ENCODE data around the gene PTPRN2. TPM values are rescaled to one million over a fixed set of nuclear protein-coding genes. Genes with fewer than 3 reads are reported as not detected.

The PTPRN2 gene
- polyA plus RNA-seq, 1 of the 3 experiments (the other 2 are of a cell fraction) = 4.0 TPM

DNA sequence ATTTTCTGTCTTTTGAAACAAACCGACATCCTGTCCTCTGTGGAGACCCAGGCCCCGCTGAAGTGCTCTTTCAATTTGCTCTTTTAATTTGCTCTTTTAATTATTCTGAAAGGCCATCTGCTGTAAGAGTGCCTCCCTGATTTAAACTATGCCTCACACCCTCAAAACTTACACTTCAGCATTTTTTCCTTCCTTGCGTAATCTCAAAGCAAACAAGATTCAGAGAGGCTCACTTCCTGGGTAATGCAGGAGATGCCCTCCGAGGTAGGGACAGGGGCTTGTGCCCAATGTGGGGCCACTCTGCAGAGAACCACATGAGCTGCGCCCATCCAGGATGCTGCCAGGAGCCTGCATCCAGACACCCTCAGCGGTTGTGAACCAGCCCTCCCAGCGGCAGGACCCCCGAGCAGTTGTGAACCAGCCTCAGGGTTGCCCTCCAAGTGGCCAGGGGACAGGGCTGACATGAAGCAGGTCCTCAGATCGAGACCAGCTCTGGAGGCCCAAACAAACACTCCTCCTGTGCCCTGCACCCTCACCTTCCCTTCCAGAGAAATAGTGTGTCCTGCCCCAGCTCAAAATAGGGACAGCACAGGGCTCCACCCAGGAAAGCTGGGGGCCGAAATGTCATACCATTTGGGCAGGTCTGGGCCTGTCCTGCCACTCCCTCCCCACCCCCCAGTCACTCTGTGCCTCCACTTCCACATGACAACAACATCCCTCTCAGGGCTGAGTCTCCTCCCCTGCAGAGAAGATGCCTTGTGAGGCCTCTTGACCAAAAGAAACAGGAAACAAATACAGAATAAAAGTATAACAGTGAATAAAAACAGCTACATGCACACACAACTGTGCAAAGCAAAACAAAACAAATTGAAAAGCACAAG lies 190.4 kb downstream of the PTPRN2 start:
- ChIA-PET POLR2A (no interaction called here), CTCF (interaction anchor here (1.0 to 2.8 kb wide), 5 partner anchors 8 to 42 kb away, joined by 3 to 15 read pairs (median 4); no protein-coding TSS in a partner anchor)
- Histone ChIP-seq H3K4me1 (ENCODE audit: control insufficient read depth in 1 of 2, insufficient read depth in 2 of 2, low read depth in 1 of 2, low read length in 1 of 2) (peaks cover 0 to 11% of the 10 kb centered on the region in 2 experiments; a peak in 1 of 4 replicates), H3K4me3 (ENCODE audit: low read depth in 2 of 2, low read length in 1 of 2) (no peak overlapping the region), H3K9ac (no peak overlapping the region), H3K4me2 (no peak overlapping the region), H3K79me2 (ENCODE audit: insufficient read depth) (no peaks in the 10 kb centered on the region), H3K9me2 (no peaks in the 10 kb centered on the region), H3K36me3 (replicated peaks in 1 of 2; ENCODE audit: control insufficient read depth in 1 of 2, insufficient read depth in 2 of 2, low read length in 1 of 2) (no peaks in the 10 kb centered on the region), H3K27ac (ENCODE audit: low read depth in 2 of 2, low read length in 1 of 2) (no peak overlapping the region; a peak in 1 of 4 replicates), H3K9me3 (no peaks in the 10 kb centered on the region), H3F3A (replicated peaks; ENCODE audit: insufficient read depth) (no peaks in the 10 kb centered on the region), H3K27me3 (ENCODE audit: insufficient read depth) (no peaks in the 10 kb centered on the region), H4K20me1 (ENCODE audit: insufficient read depth) (no peaks in the 10 kb centered on the region), H2AFZ (ENCODE audit: low read depth) (no peak overlapping the region)
- no peak for DNase-seq
- TF ChIP-seq SMC3 (IDR thresholded peaks at IDR 0.05; ENCODE audit: low read depth, low read length) = no peak
- no peak for TF ChIP-seq RFX5 (IDR thresholded peaks at IDR 0.05; ENCODE audit: low read length)
- TF ChIP-seq YY1 (IDR thresholded peaks at IDR 0.05; ENCODE audit: low read depth) = no peak
- TF ChIP-seq, protein P1, sequence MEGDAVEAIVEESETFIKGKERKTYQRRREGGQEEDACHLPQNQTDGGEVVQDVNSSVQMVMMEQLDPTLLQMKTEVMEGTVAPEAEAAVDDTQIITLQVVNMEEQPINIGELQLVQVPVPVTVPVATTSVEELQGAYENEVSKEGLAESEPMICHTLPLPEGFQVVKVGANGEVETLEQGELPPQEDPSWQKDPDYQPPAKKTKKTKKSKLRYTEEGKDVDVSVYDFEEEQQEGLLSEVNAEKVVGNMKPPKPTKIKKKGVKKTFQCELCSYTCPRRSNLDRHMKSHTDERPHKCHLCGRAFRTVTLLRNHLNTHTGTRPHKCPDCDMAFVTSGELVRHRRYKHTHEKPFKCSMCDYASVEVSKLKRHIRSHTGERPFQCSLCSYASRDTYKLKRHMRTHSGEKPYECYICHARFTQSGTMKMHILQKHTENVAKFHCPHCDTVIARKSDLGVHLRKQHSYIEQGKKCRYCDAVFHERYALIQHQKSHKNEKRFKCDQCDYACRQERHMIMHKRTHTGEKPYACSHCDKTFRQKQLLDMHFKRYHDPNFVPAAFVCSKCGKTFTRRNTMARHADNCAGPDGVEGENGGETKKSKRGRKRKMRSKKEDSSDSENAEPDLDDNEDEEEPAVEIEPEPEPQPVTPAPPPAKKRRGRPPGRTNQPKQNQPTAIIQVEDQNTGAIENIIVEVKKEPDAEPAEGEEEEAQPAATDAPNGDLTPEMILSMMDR (IDR thresholded peaks at IDR 0.05) = no peak
- no peak for TF ChIP-seq GABPA (IDR thresholded peaks at IDR 0.05; ENCODE audit: low read depth)
- TF ChIP-seq MEF2A (IDR thresholded peaks at IDR 0.05; ENCODE audit: borderline replicate concordance, low read depth) = no peak
- TF ChIP-seq, protein P2, sequence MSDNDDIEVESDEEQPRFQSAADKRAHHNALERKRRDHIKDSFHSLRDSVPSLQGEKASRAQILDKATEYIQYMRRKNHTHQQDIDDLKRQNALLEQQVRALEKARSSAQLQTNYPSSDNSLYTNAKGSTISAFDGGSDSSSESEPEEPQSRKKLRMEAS (IDR thresholded peaks at IDR 0.05; ENCODE audit: low read depth) = no peak
- TF ChIP-seq, protein P3, sequence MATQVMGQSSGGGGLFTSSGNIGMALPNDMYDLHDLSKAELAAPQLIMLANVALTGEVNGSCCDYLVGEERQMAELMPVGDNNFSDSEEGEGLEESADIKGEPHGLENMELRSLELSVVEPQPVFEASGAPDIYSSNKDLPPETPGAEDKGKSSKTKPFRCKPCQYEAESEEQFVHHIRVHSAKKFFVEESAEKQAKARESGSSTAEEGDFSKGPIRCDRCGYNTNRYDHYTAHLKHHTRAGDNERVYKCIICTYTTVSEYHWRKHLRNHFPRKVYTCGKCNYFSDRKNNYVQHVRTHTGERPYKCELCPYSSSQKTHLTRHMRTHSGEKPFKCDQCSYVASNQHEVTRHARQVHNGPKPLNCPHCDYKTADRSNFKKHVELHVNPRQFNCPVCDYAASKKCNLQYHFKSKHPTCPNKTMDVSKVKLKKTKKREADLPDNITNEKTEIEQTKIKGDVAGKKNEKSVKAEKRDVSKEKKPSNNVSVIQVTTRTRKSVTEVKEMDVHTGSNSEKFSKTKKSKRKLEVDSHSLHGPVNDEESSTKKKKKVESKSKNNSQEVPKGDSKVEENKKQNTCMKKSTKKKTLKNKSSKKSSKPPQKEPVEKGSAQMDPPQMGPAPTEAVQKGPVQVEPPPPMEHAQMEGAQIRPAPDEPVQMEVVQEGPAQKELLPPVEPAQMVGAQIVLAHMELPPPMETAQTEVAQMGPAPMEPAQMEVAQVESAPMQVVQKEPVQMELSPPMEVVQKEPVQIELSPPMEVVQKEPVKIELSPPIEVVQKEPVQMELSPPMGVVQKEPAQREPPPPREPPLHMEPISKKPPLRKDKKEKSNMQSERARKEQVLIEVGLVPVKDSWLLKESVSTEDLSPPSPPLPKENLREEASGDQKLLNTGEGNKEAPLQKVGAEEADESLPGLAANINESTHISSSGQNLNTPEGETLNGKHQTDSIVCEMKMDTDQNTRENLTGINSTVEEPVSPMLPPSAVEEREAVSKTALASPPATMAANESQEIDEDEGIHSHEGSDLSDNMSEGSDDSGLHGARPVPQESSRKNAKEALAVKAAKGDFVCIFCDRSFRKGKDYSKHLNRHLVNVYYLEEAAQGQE (IDR thresholded peaks at IDR 0.05; ENCODE audit: low read depth, low read length) = no peak
- 57% methylated on average over 6 of the region's 10 CpGs for WGBS (ENCODE audit: low lambda C conversion rate)

GRCh38 chr7:158396301-158396905 lies 191.2 kb downstream of the PTPRN2 start:
- H3K4me2 ChIP-seq = no peak overlapping the region
- WGBS (ENCODE audit: low lambda C conversion rate) = 68% methylated on average over 16 of the region's 17 CpGs
- POLR2A ChIA-PET = no interaction called here

More at GRCh38 chr7:158396301-158396905, 191.2 kb downstream of the PTPRN2 start:
- no peaks in the 10 kb centered on the region for H3K9me2 ChIP-seq
- H3K4me3 ChIP-seq (ENCODE audit: low read depth in 2 of 2, low read length in 1 of 2) = no peak overlapping the region
- no peaks in the 10 kb centered on the region for H3K79me2 ChIP-seq (ENCODE audit: insufficient read depth)
- H4K20me1 ChIP-seq (ENCODE audit: insufficient read depth) = no peaks in the 10 kb centered on the region
- H3K27ac ChIP-seq (ENCODE audit: low read depth in 2 of 2, low read length in 1 of 2) = no peak overlapping the region
- no peak overlapping the region for H2AFZ ChIP-seq (ENCODE audit: low read depth)
- no peaks in the 10 kb centered on the region for H3F3A ChIP-seq (replicated peaks; ENCODE audit: insufficient read depth)
- no peaks in the 10 kb centered on the region for H3K27me3 ChIP-seq (ENCODE audit: insufficient read depth)
- peaks cover 0 to 18% of the 10 kb centered on the region in 2 experiments; a peak in 1 of 4 replicates for H3K4me1 ChIP-seq (ENCODE audit: control insufficient read depth in 1 of 2, insufficient read depth in 2 of 2, low read depth in 1 of 2, low read length in 1 of 2)
- no peak for DNase-seq
- H3K9ac ChIP-seq = no peak overlapping the region
- no peaks in the 10 kb centered on the region for H3K9me3 ChIP-seq
- TF ChIP-seq TEAD4 (IDR thresholded peaks at IDR 0.05; ENCODE audit: borderline replicate concordance, insufficient read depth) (no peak), RXRA (IDR thresholded peaks at IDR 0.05; ENCODE audit: borderline replicate concordance, low read depth) (no peak), JUND (IDR thresholded peaks at IDR 0.05) (no peak)
- CTCF ChIA-PET = interaction anchor here (1.0 to 2.8 kb wide), 5 partner anchors 8 to 99 kb away, joined by 3 to 15 read pairs (median 4); no protein-coding TSS in a partner anchor
- no peaks in the 10 kb centered on the region for H3K36me3 ChIP-seq (replicated peaks in 1 of 2; ENCODE audit: control insufficient read depth in 1 of 2, insufficient read depth in 2 of 2, low read length in 1 of 2)
